Measurements from ENCODE around the gene ARL8B.

GRCh38 chr3:5098346-5098745 lies 23.7 kb upstream of the ARL8B start:
- no peak for TF ChIP-seq CTCF (IDR thresholded peaks at IDR 0.05)
- no peak for TF ChIP-seq SP1 (CRISPR knock-in tag; conservative IDR thresholded peaks at IDR 0.05)
- no peak for TF ChIP-seq TEAD1 (CRISPR knock-in tag; IDR thresholded peaks at IDR 0.05)
- no peak for TF ChIP-seq GABPB1 (CRISPR knock-in tag; IDR thresholded peaks at IDR 0.05)
- no peak for TF ChIP-seq ATF2 (CRISPR knock-in tag; IDR thresholded peaks at IDR 0.05; ENCODE audit: borderline replicate concordance, low read depth)
- no peak for TF ChIP-seq AFF4 (CRISPR knock-in tag; IDR thresholded peaks at IDR 0.05; ENCODE audit: borderline replicate concordance)
- TF ChIP-seq FOXJ3 (CRISPR knock-in tag; IDR thresholded peaks at IDR 0.05; ENCODE audit: borderline replicate concordance), result no peak
- no peak for TF ChIP-seq NR3C1 (CRISPR knock-in tag; conservative IDR thresholded peaks at IDR 0.05; ENCODE audit: low read depth)
- no peak for TF ChIP-seq JAZF1 (CRISPR knock-in tag; IDR thresholded peaks at IDR 0.05)
- no peak for TF ChIP-seq CREB1 (CRISPR knock-in tag; IDR thresholded peaks at IDR 0.05)
- no peak for TF ChIP-seq IRF2 (CRISPR knock-in tag; IDR thresholded peaks at IDR 0.05; ENCODE audit: borderline replicate concordance, low read depth)
- TF ChIP-seq ZBTB43 (CRISPR knock-in tag; IDR thresholded peaks at IDR 0.05), result no peak
- no peak for TF ChIP-seq ZNF416 (CRISPR knock-in tag; IDR thresholded peaks at IDR 0.05)
